Activated CD8-positive, alpha-beta memory T cell treated with anti-CD3 and anti-CD28 coated beads, Interleukin-2, amount 10 ng/mL, durations not matched to agents 7 days and 5 days (primary cell): ENCODE results near the gene GSX1. TPM values are rescaled to one million over a fixed set of nuclear protein-coding genes. Genes with fewer than 3 reads are reported as not detected.
"Not testable (repeated sequence)": the region's sequence is repeated elsewhere in the genome, so short reads cannot be mapped to it uniquely, and the experiment has no call there.

ENCODE experiments used
- ATAC-seq: fragments of 150-1000 bp; cut with Tn5 transposase; one replicate; pipeline ENCODE4 v1.10.0; 2021; ENCODE audit warnings: moderate library complexity
- CTCF ChIA-PET: fragments of 350-600 bp; sonication (Branson Sonifier 250); formaldehyde crosslinking; loops from one replicate; lab custom pipeline; 2021; ENCODE audit warnings: antibody characterized with exemption; lab: Charles Lee
- DNase-seq: peaks from one replicate; pipeline ENCODE4 v3.0.0-alpha.2; 2020
- H3K27ac Mint-ChIP-seq: one replicate; pipeline ENCODE4 v1.8.0; 2021; ENCODE audit warnings: mild to moderate bottlenecking, mixed read lengths
- H3K27me3 Mint-ChIP-seq: one replicate; pipeline ENCODE4 v1.8.0; 2021; ENCODE audit warnings: mixed read lengths
- H3K36me3 Mint-ChIP-seq: one replicate; pipeline ENCODE4 v1.8.0; 2021; ENCODE audit warnings: mild to moderate bottlenecking, mixed read lengths
- H3K4me1 Mint-ChIP-seq: one replicate; pipeline ENCODE4 v1.8.0; 2021; ENCODE audit warnings: mixed read lengths
- H3K4me3 Mint-ChIP-seq: one replicate; pipeline ENCODE4 v1.8.0; 2021; ENCODE audit warnings: mild to moderate bottlenecking, moderate library complexity, mixed read lengths
- H3K9me3 Mint-ChIP-seq: one replicate; pipeline ENCODE4 v1.8.0; 2022; ENCODE audit warnings: low read depth, mixed read lengths
- total RNA-seq, 2 experiments: library from RNA; stranded (reverse); gene quantifications; one replicate each; pipeline ENCODE4 v1.2.3, GENCODE V29; 2021

GSX1 gene
- total RNA-seq, 2 experiments from 2014 or later, result not detected

DNA sequence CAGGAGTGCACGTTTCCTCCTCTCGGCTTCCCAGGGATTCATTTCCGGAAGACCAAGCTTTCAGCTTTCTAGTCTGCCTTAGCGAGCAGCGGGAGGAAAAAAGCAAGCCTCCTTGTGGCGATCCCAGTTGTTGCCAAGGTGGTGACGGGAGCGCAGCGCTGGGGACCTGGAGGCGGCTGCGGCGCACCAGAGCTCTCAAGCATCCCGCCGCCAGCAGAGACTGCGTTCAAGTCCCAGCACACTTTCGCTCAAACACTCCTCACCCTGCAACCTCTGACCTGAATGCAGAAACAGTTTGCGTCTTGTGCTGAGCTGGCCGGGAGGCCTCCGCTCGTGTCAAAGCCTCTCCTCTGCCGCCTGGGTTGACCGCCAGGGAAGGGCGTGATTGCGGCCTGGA lies 4.9 kb downstream of the GSX1 start:
- Mint-ChIP-seq H3K27ac (no peak overlapping the region), H3K27me3 (peaks cover 87% of the 10 kb centered on the region), H3K36me3 (no peaks in the 10 kb centered on the region), H3K9me3 (no peaks in the 10 kb centered on the region), H3K4me3 (no peak overlapping the region), H3K4me1 (peaks cover 5% of the 10 kb centered on the region)
- no peak for ATAC-seq
- no peak for DNase-seq
- CTCF ChIA-PET, result interaction anchor here (3.5 kb wide), 1 partner anchor 29 kb away, joined by 16 read pairs; no protein-coding TSS in a partner anchor

DNA sequence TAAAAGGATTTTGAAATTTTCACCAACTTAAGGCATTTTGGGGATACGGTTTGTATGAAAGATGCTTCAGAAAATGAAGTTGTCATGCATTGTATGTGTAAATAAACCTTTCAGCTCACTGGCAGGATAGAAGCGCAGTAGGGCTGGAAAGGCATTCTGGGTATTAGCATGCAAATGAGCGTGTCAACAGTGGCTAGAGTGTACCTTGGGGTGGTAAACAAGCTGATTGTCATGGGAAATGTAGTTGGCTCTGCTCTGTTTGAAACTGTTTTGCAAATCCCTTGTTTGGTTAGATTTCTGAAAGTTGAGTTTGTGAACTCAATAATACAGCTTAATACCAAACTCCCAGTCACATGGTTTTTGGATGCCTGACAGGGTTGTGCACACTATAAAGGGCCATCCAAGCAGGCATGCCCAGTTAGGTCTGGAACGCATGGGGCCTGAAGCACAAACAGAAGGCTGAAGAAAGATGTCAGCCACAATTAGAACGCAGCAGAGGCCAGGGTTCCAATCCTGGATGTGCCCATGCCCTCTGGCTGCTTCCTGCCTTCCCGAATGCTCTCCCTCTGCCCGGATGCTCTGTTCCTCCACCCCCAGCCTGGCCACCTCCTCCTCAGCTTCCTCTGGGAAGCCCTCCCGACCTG lies 14.6 kb downstream of the GSX1 start:
- Mint-ChIP-seq H3K9me3 (no peaks in the 10 kb centered on the region), H3K4me1 (no peaks in the 10 kb centered on the region), H3K4me3 (no peak overlapping the region), H3K36me3 (no peaks in the 10 kb centered on the region), H3K27me3 (peaks cover 43% of the 10 kb centered on the region), H3K27ac (no peak overlapping the region)
- DNase-seq, result no peak
- CTCF ChIA-PET, result interaction anchor here (2.5 kb wide), 1 partner anchor 20 kb away, joined by 6 read pairs; no protein-coding TSS in a partner anchor
- ATAC-seq, result no peak

DNA sequence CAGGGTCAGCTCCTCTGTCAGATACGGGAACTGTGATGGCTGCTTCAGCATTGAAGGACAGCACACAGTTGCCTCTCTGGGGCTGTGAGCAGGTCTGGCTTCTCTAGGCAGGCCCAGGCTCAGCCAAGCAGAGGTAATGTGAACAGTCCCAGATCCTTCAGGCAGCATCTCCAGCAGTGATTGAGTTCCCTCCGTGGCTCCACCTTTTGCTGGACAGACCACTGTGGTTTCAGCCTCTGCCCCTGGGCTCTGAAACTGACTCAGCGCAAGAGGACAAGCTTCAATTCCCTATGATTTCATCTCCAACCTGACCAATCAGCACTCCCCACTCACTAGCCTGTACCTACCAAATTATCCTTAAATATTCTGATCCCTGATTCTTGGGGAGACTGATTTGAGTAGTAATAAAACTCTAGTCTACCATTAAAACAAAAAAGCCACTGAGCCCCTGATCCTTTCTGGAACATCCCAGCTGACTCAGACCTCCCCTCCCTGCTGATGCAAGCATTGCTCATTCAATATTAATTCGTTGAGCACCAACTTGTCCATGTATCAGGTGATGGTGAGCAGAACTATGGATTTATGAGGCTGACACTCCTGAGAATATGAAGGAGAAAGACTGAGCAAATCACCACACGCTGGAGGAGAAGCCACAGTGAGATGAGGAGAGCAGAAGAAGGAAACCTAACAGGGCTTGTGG lies 16.7 kb downstream of the GSX1 start:
- Mint-ChIP-seq H3K27ac (no peak overlapping the region), H3K9me3 (no peaks in the 10 kb centered on the region), H3K27me3 (peaks cover 37% of the 10 kb centered on the region), H3K4me1 (no peaks in the 10 kb centered on the region), H3K4me3 (no peak overlapping the region), H3K36me3 (no peaks in the 10 kb centered on the region)
- ATAC-seq, result no peak
- CTCF ChIA-PET, result interaction anchor here (1.8 kb wide), 1 partner anchor 18 kb away, joined by 6 read pairs; no protein-coding TSS in a partner anchor
- DNase-seq, result no peak

DNA sequence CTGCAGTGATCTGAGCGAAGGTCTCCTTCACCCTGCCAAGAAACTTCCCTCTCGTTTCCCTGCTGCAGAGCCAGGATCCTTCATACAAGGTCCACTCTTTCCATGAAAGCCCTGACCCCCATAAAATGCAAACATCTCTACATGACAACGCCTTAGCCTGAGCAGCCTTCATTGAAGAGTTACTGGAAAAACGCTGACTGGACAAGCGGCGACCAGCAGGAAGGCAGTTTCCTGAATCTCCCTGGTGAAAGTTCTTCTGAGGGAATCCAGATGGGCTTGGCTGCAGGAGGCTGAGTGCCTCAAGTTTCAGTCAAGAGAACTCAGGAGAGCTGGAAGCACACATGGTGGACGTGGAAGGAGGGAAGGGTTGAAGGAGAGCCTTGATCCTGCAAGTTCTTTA lies 17.7 kb downstream of the GSX1 start:
- Mint-ChIP-seq H3K36me3 (no peaks in the 10 kb centered on the region), H3K9me3 (no peaks in the 10 kb centered on the region), H3K4me1 (no peaks in the 10 kb centered on the region), H3K4me3 (no peak overlapping the region), H3K27ac (no peak overlapping the region), H3K27me3 (peaks cover 36% of the 10 kb centered on the region)
- ATAC-seq (no peak), DNase-seq (no peak)
- CTCF ChIA-PET, result interaction anchor here (1.8 to 1.9 kb wide), 2 partner anchors 17 to 20 kb away, joined by 6 to 7 read pairs; no protein-coding TSS in a partner anchor

DNA sequence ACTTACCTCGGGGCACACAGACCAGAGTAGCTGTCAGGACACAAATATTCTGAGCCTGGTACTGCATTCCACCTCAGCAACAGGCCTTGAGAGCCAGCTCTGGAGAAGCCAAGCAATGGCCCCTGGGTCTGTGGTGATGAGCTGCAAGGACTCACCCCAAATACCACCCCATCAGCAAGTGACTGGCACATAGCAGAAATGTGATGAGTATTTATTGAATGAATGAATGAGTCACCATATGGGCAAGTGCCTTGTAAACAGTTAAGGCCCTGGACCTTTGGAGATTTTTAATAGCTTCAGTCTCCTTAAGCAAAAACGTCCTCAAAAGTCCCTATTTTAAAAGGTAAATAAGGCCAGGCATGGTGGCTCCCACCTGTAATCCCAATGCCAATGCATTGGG lies 18.2 kb downstream of the GSX1 start:
- DNase-seq, result no peak
- Mint-ChIP-seq H3K27me3 (peaks cover 36% of the 10 kb centered on the region), H3K9me3 (no peaks in the 10 kb centered on the region), H3K4me3 (no peak overlapping the region), H3K36me3 (no peaks in the 10 kb centered on the region), H3K27ac (no peak overlapping the region), H3K4me1 (no peaks in the 10 kb centered on the region)
- ATAC-seq, result no peak
- CTCF ChIA-PET, result interaction anchor here (1.8 to 1.9 kb wide), 2 partner anchors 16 to 20 kb away, joined by 6 to 7 read pairs; no protein-coding TSS in a partner anchor

DNA sequence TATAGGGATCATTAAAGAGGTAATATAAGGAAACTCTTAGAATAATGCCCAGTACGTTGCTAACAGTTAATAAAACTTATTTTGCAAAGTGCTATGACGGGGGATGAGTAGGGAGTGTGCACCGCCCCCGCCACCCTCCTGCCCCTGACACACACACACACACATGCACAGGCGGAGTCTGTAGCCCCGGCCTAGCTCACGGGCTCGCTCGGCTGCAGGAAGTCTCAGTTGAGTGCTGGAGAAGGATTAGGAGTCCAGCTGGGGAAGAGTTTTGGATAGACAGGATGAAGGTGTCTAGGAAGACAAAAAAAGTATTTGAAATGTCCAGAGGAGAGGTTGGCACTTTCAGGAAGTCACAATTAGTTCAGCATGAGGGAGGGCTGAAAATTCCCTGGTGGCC lies 21.5 kb downstream of the GSX1 start:
- Mint-ChIP-seq H3K27me3 (peaks cover 27% of the 10 kb centered on the region), H3K9me3 (no peaks in the 10 kb centered on the region), H3K4me1 (no peaks in the 10 kb centered on the region), H3K27ac (no peak overlapping the region), H3K36me3 (no peaks in the 10 kb centered on the region), H3K4me3 (no peak overlapping the region)
- ATAC-seq, result no peak
- CTCF ChIA-PET, result interaction anchor here (0.8 kb wide), 1 partner anchor 14 kb away, joined by 3 read pairs; no protein-coding TSS in a partner anchor
- no peak for DNase-seq

DNA sequence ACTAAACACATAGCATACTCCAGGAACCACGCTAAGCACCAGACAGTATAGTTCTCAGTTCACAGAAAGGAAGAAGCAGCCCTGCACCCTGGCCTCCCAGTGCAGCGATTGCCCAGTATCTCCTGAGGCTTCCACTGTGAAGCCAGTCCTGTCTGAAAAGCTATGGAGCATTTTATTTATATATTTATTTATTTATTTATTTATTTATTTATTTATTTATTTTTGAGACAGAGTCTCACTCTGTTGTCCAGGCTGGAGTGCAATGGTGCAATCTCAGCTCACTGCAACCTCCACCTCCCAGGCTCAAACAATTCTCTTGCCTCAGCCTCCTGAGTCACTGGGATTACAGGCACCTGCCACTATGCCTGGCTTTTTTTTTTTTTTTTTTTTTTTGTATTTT lies 25.5 kb downstream of the GSX1 start:
- H3K4me3 Mint-ChIP-seq, H3K27ac Mint-ChIP-seq, ATAC-seq, DNase-seq, H3K9me3 Mint-ChIP-seq, H3K36me3 Mint-ChIP-seq, H3K4me1 Mint-ChIP-seq: not testable (repeated sequence)
- CTCF ChIA-PET, result interaction anchor here (1.0 to 3.5 kb wide), 3 partner anchors 8 to 51 kb away, joined by 3 to 15 read pairs (median 15); no protein-coding TSS in a partner anchor
- peaks cover 58% of the 10 kb centered on the region for H3K27me3 Mint-ChIP-seq

DNA sequence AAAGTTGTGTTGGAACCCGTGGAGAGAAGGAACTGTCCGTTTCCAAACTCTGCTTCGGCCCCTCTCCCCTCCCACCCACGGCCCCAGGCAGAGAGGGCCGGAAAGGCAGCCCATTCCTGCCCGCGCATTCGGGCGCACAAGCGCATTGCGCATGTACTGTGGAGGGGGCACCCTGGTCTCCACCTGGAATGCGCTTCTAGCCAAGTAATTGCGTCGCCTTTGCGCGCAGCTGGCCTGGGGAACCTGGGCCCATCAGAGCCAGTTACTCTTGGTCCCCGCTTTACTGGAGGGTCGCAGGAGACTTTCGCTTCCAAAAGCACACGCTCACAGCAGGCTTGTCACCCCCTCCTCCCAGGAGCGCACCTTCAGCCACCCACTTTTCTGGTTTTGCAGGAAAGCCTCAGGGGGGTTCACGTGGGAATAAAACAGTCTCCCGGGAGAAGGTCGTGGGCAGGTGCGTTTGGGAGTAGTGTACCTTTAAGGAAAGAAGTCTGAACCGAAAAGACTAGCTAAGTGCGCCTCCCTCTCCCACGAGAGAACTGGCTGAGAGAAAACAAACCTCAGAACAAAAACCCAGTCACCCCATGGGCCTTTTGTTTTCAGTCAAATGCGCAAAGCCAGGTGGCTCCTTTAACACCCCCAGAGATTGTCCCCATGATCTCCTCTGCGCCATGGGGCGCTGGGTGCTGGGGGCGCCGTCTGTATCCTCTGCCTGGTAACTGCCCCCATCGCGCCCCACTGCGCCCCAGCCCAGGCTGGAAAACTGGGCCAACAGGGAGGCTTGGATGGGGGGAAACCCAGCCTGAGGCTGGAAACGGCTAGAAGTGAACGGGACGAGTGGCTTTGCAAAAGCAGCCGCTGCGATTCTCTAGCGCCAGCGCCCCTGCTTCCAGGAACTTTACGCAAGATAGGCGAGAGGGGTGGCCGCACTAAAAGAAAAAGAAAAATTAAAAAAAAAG lies 28.5 kb downstream of the GSX1 start:
- H3K4me1 Mint-ChIP-seq, result no peaks in the 10 kb centered on the region
- CTCF ChIA-PET, result interaction anchor here (0.5 to 11.4 kb wide), 6 partner anchors 25 to 457 kb away, joined by 3 to 167 read pairs (median 4); no protein-coding TSS in a partner anchor
- no peak overlapping the region for H3K4me3 Mint-ChIP-seq
- no peaks in the 10 kb centered on the region for H3K9me3 Mint-ChIP-seq
- H3K36me3 Mint-ChIP-seq, result no peaks in the 10 kb centered on the region
- ATAC-seq (no peak), DNase-seq (no peak)
- no peak overlapping the region for H3K27ac Mint-ChIP-seq
- peaks cover 84% of the 10 kb centered on the region for H3K27me3 Mint-ChIP-seq

DNA sequence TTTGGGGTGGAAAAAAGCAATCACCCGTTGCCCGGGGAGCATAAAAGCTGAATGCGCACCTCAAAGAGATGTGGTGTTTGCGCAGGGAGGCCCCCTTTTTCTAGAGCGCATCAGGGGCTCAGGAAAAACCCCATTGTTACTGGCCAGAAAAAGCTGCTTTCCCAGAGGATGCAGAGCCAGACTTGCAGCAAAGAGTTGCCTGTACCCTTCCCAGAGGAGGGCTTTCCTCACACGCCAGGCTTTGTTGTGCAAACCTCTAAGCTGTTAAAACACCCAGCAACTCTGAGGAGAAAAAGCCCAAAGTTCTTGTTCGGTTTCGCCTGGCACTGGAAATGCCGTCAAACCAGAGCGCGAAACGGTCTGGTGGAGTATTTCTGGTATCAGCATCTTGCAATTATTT lies 29.3 kb downstream of the GSX1 start:
- Mint-ChIP-seq H3K27me3 (peaks cover 87% of the 10 kb centered on the region), H3K36me3 (no peaks in the 10 kb centered on the region), H3K27ac (no peak overlapping the region), H3K9me3 (no peaks in the 10 kb centered on the region), H3K4me1 (peaks cover 3% of the 10 kb centered on the region), H3K4me3 (no peak overlapping the region)
- ATAC-seq (no peak), DNase-seq (no peak)
- CTCF ChIA-PET, result interaction anchor here (1.2 to 11.4 kb wide), 6 partner anchors 26 to 458 kb away, joined by 3 to 167 read pairs (median 4); no protein-coding TSS in a partner anchor

DNA sequence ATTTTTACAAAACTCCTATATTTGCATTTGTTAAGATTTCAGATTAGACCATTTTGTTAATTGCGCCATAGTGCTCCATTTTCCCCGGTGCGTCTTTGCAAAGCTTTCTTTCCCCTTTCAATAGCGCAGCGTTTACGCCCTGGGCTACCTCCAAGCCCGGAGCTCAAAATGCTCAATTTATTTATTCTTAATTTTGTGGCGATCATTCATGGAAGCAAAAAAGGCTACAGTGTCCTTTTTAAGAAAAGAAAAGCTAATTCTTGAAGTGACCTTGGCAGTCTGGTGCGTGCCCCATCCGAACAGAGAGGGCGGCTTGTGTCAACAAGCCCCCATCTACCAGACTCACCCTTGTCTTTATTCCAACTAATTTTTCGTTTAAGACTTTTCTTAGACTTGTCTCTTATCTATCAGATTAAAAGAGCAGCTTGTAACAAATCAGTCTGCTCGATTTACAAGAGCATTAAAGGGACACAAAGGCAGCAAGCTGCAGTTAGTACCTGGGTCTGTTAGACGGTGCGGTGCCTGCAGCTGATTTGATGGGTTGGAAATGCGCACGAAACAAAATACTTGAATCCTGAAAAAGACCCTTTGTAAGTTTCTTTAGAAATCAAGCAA lies 30.1 kb downstream of the GSX1 start:
- H3K36me3 Mint-ChIP-seq, result no peaks in the 10 kb centered on the region
- CTCF ChIA-PET, result interaction anchor here (1.2 to 11.4 kb wide), 6 partner anchors 27 to 458 kb away, joined by 3 to 167 read pairs (median 4); no protein-coding TSS in a partner anchor
- peaks cover 86% of the 10 kb centered on the region for H3K27me3 Mint-ChIP-seq

DNA sequence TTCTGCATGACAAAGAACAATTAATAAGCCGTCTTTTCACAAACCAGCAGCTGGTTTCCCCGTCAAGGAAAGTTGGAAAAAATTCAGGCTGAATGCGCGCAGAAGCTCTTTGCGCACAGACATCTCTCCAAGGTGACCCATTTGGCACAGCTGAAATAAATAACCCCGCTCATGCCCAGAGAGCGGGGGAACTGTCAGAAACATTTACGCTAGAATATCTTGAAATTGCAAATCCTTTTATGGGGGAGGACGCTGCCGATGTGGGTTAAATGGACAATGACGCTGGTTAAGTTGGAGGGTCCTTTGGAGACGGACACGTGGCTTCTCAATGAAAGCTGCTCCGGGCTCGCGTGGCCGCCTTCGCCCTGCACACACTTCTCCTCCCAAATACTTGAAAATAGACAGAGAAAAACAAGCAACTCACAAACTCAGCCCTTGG lies 30.6 kb downstream of the GSX1 start:
- Mint-ChIP-seq H3K9me3 (no peaks in the 10 kb centered on the region), H3K4me1 (peaks cover 3% of the 10 kb centered on the region), H3K27ac (no peak overlapping the region), H3K27me3 (peaks cover 87% of the 10 kb centered on the region), H3K36me3 (no peaks in the 10 kb centered on the region), H3K4me3 (no peak overlapping the region)
- DNase-seq, result no peak
- CTCF ChIA-PET, result interaction anchor here (1.2 to 11.4 kb wide), 5 partner anchors 27 to 459 kb away, joined by 3 to 167 read pairs (median 5); no protein-coding TSS in a partner anchor
- no peak for ATAC-seq

More for the DNA sequence above, 30.1 kb downstream of the GSX1 start:
- Mint-ChIP-seq H3K4me1 (peaks cover 3% of the 10 kb centered on the region), H3K9me3 (no peaks in the 10 kb centered on the region), H3K27ac (no peak overlapping the region), H3K4me3 (no peak overlapping the region)
- DNase-seq (no peak), ATAC-seq (no peak)

DNA sequence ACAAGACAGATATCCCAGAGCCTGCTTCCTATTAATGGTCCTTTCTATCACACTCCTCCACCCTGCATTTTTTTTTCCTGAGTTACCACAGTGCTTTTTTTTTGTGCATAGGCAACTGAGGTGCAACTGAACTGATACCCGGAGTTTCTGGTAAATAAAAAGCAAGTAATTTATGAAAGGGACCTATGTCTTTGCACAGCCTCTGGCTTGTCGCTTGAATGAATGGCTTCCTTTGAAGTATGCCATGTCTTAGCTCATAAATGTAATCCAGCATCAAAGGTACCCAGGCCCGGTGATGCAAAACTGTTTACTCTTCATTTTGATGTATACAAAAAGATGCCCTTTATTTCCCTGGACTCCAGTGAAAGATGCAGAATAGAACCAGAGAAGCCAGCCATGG lies 31.8 kb downstream of the GSX1 start:
- Mint-ChIP-seq H3K4me3 (no peak overlapping the region), H3K9me3 (no peaks in the 10 kb centered on the region), H3K27me3 (peaks cover 92% of the 10 kb centered on the region), H3K27ac (no peak overlapping the region), H3K4me1 (peaks cover 8% of the 10 kb centered on the region), H3K36me3 (no peaks in the 10 kb centered on the region)
- ATAC-seq (no peak), DNase-seq (no peak)
- CTCF ChIA-PET, result interaction anchor here (3.6 to 11.4 kb wide), 2 partner anchors 52 to 460 kb away, joined by 46 to 167 read pairs; no protein-coding TSS in a partner anchor
